PFSK-1 (cell line): ENCODE results near the gene SF3A2.

Experiments used
- FOXP2 ChIP-seq: optimal IDR thresholded peaks from 2 replicates; pipeline ENCODE3; 2011; ENCODE audit warnings: borderline replicate concordance, control low read depth, inconsistent platforms; ENCODE audit not compliant: insufficient read depth; ENCODE audit errors: extremely low read length, extremely low read depth
- POLR2AphosphoS5 ChIP-seq: IDR thresholded peaks from 2 replicates; pipeline ENCODE4 v1.6.1; 2012; ENCODE audit warnings: low read depth, mild to moderate bottlenecking, control low read depth, low read length, moderate library complexity
- SIN3A ChIP-seq: IDR thresholded peaks from 2 replicates; pipeline ENCODE4 v1.6.1; 2012; ENCODE audit warnings: mild to moderate bottlenecking, low read length, moderate library complexity, borderline replicate concordance; ENCODE audit not compliant: insufficient read depth
- TAF1 ChIP-seq: IDR thresholded peaks from 2 replicates; pipeline ENCODE4 v1.6.1; 2012; ENCODE audit warnings: low read length, control low read depth, borderline replicate concordance; ENCODE audit not compliant: insufficient read depth
- TF ChIP-seq, protein P1 (sequence below), 2 experiments: IDR thresholded peaks; 2 replicates each; pipeline versions ENCODE4 v1.6.1 to v1.8.0; 2011 to 2012; ENCODE audit warnings: low read depth in 2 of 2, low read length in 2 of 2, control low read depth in 1 of 2, inconsistent platforms in 1 of 2, mild to moderate bottlenecking in 1 of 2, moderate library complexity in 1 of 2; ENCODE audit not compliant: insufficient read depth in 1 of 2

The SF3A2 gene

DNA sequence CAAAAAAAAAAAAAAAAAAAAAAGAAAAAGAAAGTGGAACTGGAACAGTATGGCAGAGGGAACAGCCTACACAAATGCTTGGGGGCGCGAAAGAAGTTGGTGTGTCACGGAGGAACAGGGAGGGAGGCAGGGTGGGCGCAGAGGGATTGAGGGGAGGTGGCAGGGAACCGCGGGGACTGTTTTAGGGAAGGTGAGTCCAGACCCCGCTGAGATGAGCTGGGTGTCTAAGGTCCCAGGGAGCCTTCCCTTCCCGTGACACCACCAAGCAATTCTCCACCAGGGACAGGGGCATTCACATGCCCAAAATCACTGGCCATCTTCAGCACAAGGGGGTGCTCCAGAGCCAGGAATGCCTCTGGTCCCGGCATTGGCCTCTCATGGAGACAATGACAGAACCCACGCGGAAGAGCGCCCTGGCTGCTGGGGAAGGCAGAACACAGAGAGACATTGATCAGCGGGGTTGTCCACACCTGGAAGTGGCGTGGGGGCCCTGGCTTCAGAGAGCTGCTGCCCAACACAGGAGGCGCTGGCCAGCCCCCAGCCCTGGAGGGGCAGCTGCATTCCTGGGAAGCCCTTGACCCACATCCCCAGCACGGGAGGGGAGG is 38.4 kb downstream of the SF3A2 start:
- no peak for TF ChIP-seq SIN3A
- TF ChIP-seq, protein P1, sequence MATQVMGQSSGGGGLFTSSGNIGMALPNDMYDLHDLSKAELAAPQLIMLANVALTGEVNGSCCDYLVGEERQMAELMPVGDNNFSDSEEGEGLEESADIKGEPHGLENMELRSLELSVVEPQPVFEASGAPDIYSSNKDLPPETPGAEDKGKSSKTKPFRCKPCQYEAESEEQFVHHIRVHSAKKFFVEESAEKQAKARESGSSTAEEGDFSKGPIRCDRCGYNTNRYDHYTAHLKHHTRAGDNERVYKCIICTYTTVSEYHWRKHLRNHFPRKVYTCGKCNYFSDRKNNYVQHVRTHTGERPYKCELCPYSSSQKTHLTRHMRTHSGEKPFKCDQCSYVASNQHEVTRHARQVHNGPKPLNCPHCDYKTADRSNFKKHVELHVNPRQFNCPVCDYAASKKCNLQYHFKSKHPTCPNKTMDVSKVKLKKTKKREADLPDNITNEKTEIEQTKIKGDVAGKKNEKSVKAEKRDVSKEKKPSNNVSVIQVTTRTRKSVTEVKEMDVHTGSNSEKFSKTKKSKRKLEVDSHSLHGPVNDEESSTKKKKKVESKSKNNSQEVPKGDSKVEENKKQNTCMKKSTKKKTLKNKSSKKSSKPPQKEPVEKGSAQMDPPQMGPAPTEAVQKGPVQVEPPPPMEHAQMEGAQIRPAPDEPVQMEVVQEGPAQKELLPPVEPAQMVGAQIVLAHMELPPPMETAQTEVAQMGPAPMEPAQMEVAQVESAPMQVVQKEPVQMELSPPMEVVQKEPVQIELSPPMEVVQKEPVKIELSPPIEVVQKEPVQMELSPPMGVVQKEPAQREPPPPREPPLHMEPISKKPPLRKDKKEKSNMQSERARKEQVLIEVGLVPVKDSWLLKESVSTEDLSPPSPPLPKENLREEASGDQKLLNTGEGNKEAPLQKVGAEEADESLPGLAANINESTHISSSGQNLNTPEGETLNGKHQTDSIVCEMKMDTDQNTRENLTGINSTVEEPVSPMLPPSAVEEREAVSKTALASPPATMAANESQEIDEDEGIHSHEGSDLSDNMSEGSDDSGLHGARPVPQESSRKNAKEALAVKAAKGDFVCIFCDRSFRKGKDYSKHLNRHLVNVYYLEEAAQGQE (IDR thresholded peaks at IDR 0.05; ENCODE audit: insufficient read depth in 1 of 2, low read depth in 2 of 2, low read length in 2 of 2): peak; percentile 54 to 76

DNA sequence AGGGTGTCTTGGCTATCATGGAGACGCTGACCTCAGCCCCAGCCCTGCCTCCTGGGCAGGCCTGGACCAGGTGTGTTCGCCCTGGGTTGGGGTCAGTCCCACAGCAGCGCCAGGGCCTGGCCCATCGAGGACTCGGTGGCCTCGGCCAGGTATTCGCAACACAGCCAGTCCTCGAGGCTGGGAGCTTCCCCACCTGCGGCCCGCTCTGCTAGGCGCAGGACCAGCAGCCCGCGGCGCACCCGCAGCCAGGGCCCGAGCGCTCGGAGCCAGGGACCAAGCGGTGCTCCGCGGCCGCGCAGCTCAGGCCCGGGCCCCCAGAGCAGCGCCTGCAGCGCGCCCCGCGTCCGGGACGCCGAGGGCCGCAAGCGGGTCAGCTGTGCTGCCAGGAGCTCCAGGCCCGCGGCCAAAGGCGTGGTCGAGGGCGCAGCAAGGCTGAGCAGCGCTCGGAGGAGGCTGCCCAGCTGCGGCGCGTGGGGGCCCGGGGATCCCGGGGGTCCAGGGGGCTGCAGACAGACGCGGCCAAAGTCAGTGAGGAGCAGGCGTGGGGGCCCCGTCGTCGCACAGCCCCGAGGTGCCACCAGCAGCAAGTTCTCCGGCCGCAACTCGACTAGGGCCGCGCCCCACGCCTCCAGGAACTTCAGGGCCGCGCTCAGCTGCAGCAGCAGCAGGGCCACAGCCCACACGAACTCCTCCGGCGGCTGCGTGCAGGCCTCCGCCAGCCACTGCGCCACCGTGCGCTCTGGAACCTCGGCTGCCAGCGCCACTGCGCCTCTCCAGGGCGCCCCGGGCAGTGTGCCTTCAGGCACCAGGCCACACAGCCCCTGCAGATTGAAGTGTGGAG is 39.2 kb downstream of the SF3A2 start:
- TF ChIP-seq FOXP2 (no peak), SIN3A (no peak), TAF1 (no peak), POLR2AphosphoS5 (no peak)
- TF ChIP-seq, protein P1 (IDR thresholded peaks at IDR 0.05; ENCODE audit: insufficient read depth in 1 of 2, low read depth in 2 of 2, low read length in 2 of 2): no peak

DNA sequence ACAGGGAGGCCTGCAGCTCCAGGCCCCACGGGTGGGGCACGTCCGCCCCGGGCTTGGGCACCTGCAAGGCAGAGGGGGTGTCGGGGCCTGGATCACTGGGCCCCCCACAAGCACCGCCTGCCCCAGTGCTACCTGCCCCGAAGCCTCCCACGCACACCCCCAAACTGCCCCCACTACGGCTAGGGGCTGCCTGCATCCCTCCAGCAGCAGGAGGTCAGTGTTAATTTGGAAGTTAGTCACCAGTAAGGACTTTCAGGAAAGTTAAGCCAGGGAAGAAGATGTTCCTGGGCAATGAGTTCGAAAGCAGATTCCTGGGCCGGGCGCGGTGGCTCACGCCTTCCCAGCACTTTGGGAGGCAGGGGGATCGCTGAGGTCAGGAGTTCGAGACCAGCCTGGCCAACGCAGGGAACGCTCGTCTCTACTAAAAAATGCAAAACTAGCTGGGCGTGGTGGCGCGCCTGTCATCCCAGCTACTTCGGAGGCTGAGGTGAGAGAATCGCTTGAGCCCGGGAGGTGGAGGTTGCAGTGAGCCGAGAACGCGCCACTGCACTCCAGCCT is 39.9 kb downstream of the SF3A2 start:
- no peak for TF ChIP-seq TAF1
- no peak for TF ChIP-seq FOXP2
- no peak for TF ChIP-seq POLR2AphosphoS5
- TF ChIP-seq, protein P1 (IDR thresholded peaks at IDR 0.05; ENCODE audit: insufficient read depth in 1 of 2, low read depth in 2 of 2, low read length in 2 of 2): no peak
- TF ChIP-seq SIN3A: no peak

DNA sequence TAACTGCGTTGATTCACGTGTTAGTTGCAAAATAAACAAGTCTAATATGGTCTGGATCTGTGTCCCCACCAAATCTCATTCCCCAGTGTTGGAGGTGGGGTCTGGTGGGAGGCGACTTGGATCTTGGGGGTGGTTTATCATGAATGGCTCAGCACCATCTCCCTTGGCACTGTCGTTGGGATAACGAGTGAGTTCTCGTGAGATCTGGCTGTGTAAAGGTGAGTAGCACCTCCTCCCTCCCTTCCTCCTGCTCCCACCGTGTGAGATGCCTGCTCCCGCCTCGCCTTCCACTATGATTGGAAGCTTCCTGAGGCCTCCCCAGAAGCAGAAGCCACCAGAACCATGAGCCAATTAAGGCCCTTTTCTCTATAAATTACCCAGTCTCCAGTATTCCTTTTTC is 40.5 kb downstream of the SF3A2 start:
- no peak for TF ChIP-seq SIN3A
- TF ChIP-seq POLR2AphosphoS5: no peak
- TF ChIP-seq TAF1: no peak
- TF ChIP-seq, protein P1 (IDR thresholded peaks at IDR 0.05; ENCODE audit: insufficient read depth in 1 of 2, low read depth in 2 of 2, low read length in 2 of 2): no peak
- TF ChIP-seq FOXP2: no peak
